NOMO-1 treated with dmso at 0.1 percent for 144 hours (cell line): ENCODE data around the gene C1orf141.
"Not testable (repeated sequence)": the region's sequence is repeated elsewhere in the genome, so short reads cannot be mapped to it uniquely, and the experiment has no call there.

Experiments
- DNase-seq: peaks from one replicate; lab custom pipeline; 2025; ENCODE audit not compliant: unreplicated experiment; lab: John Stamatoyannopoulos, UW

The C1orf141 gene

DNA sequence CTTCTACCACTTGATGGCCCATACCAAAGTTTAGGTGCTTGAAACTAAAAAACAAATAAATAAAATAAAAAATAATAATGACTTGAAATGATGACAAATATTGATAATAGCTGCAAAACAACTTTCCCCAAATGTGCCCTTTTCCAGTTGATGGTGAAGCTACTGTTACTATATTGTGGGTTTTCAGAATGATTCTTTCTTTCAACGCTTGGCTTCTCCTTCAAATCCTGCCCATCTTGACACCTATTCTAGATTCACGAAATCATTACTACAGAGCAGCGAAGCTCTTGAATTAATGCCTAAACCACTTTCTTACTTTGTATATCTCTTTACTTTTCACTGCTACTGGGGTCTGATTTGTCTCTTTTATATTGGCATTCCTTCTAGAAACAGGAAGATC lies 9.2 kb upstream of the C1orf141 start:
- DNase-seq: no peak

DNA sequence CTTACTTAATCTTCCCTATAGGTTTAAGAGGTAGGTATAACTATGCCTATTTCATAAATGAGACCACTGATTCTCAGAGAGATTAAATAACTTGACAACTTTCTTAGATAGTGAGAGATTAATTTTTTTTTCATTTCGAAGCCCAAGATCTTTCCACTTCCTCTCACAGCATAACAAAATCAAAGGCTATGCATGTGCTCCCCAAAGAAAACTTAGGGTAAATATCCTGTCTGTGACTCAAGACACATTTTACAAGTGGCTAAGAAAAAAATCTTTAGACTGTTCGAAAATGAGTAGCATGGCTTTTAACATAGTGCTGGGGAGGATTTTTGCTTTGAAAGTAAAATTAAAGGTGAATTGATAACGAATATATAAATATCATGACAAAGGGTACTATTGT lies 8.2 kb upstream of the C1orf141 start:
- no peak for DNase-seq

DNA sequence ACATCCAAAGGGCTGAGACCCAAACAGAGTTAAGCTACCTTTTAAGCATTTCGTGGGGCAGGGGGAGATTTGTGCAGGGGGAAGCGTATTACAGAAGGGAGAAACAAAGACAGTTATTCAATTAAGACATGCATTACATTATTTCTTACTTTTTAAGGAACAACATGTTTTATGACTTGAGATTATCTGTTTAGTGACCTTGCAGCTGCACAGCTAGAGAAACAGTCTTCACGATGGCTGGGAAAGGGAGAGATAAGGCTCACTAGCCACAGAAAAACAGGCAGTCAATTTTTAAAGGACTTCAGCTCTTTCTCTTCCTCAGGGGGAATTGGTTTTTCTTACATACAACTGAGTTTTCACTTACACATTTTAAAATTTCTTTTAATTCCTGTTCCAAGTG lies 7.1 kb upstream of the C1orf141 start:
- DNase-seq: not testable (repeated sequence)

DNA sequence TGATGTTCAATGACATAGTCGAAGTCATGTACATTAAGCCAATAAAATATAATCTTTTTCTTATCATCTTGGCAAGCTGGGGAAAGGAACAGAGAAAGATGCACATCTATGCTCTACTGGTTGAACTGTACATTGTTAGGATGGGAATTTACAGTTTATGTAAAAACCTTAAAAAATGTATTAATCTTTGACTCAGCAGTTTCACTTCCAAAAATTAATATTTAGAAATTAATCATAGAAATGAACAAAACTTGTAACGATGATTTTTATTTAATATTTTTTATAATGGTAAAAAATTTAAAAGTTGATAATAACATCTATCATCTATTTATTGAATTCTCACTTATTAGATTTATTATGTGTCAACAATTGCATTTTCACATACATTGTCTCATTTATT lies 5.7 kb upstream of the C1orf141 start:
- DNase-seq: no peak

DNA sequence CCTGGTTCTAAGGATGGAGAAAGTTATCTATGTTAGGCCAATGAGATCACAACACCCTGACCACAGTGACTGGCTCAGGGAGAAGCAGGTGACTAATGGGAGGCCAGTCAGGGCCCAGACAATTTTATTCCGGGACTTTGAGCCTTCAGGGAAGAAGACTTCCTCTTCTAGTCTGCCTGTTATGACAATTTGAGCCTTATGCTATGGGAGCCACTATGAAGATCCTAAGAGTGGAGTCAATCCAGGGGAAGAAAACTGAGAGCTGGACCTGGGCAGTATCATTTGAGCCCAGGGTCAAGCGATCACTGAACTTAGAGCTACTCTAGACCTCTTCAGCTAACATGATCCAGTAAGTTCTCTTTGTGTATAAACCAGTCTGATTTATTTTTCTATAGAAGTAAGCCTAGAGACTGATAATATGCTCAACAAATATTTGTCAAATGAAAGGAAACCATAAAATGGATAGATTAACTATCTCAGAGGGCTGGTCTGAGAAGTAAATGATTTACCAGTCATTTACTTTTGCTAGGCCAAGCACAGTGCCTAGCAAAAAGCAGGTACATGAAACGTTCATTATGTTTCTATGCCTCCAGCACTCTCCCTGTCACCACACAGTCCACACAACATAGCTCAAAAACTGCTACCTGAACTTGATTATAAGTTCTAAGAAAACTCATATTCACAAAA lies 4.2 kb upstream of the C1orf141 start:
- DNase-seq: no peak

DNA sequence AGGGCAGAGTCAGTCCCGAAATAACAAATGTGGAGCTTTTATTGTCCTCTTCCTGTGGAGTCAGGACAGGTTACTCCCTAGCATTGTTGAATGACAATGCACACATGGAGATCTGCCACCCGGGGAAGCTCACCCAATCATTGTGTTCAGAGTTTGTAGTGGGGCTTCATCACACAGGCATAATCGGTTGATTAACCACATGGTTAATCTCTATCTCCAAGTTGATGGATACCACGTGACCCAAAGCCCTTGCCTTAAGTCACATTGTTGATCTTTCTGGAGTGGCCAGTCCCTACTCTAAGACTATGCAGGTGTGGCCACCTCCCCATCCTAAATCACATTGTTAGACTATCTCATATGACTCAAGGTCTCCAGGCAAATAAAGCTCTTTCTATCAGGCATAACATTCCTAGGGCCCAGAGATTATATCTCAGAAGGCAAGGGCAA lies 2.6 kb upstream of the C1orf141 start:
- no peak for DNase-seq

DNA sequence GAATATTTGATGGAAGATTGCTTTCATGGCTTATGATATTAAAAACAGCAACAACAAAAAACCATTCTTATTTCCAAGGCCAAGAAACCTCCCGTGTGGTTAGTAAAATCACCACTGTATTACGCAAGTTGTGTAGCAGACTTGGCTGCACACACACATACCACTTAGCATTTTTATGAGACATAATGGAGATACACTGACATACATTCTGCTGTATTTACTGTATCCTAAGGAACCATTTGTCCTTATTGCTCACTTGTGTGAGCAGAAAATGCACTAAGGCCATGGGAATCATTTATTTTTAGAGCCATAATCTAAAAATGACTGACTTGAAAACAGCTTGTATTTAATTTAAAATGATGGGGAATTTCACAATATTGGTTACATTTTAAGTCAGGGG lies 584 bp upstream of the C1orf141 start:
- no peak for DNase-seq

DNA sequence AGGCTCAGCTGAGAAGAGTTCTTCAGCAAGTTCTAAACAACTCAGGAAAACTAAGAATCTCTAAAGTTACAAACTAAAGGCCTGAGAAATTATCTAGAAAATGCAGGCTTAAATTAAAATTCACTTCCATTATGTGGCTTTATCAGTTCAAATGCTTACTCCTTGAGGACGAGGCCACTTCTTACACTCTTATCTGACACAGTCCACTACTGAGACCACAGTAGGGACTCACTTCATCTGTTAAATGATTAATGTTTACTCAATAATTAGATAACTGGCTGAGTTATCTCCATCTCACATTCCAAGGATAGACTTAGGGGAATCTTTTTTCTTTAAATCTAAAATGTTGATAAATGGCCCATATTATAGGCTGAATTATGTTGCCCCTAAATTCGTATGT lies 1.6 kb downstream of the C1orf141 start:
- DNase-seq: no peak

DNA sequence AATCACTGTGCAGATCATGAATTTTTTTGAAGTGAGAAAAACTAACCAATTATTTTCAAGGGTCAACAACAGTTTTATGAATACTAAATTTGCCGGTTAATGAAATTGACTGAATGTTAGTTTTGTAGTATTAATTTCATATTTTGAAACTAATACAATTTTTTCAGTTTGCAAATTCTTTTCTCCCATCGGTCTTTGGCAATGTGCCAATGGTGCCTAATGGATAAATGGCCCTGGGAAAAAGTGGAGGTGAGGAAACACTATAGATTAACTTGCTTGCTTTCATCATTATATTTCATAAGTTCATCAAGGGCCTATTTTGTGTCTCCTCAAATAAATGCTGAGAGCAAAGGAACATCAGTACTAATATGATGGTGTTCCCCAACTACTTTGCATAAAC lies 4.1 kb downstream of the C1orf141 start:
- DNase-seq: no peak

DNA sequence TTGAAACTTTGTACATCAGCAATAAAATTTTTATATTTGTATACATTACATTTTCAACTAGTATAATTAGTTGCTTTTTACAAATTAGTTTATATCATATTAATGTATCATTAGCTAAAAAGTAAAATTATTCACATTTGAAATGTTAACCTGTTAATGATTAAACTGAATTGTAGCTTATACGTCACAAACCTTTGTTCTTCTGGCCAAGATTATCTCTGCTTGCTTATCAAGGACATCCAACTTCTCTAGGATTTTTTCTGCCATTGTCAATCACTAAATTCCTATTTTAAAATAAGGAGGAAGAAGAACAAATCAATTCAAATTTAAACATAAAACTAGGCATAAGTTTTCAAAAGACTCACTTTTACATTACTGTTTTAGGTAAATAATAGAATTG lies 7.8 kb downstream of the C1orf141 start:
- DNase-seq: no peak

DNA sequence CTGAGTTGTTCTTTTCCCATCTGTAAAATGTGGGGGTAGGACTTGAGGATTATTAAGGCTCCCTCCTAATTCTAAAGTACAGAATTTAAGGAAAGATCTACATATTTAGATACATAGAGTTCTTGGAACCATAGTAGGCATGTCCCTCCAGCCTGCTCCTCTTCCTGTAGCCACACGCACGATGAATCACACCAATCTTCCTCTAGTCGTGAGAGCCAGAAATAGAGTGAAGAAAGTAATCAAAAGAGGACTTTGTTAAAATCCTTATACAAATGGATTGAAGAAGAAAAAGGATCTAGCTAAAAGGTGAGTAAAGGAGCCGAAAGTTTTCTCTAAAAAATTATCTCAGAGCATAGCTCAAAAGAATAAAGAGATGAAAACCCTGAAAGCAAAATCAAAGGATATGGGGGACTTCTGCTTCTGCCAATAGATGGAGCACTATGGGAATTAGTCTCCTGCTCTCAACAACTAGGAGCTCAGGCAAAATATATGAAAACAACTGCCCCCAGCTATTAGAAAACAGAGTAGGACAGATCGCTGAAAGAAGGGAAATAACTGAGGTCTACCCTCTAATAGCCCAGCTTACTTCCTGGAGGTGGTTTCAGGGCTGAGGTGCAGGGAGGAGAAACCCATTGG lies 8.5 kb downstream of the C1orf141 start:
- no peak for DNase-seq

DNA sequence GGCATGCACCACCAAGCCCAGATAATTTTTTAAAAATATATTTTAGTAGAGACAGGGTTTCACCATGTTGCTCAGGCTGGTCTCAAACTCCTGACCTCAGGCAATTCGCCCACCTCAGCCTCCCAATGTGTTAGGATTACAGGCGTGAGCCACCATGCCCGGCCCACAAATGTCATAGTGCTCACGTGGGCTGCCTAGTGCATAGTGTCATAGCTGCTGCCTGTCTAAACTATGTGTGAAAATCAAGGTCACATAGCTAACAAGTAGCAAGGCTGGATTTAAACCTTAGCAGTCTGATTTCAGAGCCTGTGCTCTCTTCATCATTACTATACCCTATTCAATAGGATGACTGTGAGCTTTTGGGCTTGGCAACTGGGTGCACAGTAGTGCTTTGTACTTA lies 10.3 kb downstream of the C1orf141 start:
- DNase-seq: no peak

DNA sequence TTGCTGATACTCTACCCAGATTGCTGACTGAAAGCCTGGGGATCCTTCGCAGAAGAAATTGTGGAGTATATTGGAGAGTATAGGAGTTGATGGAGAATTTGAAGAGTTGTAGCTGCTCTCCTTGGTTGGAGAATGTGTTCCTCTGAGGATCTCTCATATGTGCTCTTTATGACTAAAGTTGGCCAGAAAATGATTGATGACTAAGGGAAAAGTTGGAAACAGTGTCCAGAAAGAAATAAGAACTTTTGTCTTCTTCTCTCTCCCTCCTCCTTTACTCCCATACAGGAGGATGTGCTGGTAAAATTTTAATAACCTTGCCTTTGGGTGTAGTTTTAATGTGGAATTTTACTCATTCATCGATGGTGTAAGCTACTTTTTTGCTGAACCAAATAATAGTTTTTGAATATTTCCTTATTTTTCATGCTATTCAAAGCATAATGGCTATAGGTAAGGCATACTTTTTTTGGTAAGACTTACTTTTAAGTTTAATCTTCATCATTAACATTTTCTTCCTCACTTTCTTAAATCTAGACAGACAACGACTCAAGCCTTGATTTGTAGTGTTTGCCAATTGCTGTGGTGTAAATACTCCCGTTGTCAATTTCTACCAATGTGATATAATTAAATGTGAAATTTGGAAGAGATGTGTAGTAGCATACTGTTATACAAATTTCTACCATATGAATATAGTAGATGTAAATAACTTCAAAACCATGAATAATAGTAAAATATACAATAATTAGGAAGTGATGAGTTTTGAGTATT lies 13.7 kb downstream of the C1orf141 start:
- DNase-seq: no peak

DNA sequence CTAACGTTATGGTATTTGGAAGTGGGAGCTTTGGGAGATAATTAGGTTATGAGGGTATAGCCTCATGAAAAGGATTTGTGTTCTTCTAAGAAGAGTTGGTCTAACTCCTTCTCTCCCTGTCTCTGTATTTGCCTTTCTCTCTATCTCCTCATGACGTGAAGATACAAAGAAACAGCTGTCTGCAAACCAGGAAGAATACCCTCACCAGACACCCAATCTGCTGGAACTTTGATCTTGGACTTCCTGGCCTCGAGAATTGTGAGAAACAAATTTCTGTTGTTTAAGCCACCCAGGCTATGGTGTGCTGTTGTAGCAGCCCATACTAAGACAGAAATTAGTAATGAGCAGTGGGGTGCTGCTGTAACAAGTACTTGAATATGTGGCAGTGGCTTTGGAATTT lies 16.1 kb downstream of the C1orf141 start:
- no peak for DNase-seq

DNA sequence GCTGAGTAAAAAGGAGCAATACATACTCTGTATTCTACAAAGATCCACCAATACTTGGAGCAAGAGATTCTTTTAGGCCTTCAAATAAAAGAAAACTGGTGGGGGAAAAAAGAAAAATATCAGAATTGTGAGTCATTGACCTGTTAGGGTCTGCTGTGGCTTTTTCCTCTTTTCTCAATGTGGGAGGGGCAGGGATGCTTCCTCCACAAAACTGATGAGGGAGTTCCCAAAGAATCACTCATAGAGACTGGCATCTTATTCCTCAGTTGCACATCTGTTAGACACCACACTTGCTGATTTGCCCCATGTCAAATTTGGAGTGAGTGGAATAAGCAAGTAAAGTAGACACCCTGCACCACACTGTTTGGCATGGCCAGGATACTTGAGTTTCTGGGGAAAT lies 16.6 kb downstream of the C1orf141 start:
- no peak for DNase-seq

DNA sequence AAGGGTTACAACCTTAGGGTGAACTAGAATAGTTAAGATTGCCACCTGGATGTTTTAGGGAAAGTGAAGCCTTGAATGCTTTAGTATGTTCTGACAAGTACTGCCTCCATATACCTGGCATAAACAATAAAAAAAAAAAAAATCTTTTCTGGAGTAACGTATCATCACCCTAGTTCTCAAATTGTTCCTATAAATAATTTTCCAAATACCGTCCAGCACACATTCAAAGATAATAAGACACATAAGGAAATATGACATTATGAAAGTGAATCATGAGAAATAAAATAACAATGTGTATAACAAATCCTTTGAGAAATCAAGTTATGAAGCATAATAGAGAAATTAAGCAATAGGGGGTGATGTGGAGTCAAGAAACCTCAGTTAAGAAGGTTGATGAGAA lies 20.6 kb downstream of the C1orf141 start:
- no peak for DNase-seq

DNA sequence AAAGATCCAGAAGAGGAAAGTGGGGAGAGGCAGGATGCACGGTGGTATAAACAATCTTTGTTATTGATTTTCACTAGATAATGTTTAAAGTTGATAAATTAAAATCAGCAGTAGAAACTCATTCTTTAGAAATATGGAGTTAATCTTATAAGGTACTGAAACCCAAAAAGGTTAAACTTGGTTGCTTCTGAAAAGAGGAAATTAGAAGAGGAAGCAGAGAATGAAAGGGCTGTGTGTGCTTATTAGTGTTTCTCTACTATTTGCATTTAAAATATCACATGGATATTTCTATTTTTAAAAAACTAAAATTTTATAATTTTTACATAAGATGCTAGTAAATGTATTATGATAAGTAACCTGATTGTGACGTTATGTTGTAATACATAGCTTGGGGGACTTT lies 24.4 kb downstream of the C1orf141 start:
- DNase-seq: peak; percentile 38

DNA sequence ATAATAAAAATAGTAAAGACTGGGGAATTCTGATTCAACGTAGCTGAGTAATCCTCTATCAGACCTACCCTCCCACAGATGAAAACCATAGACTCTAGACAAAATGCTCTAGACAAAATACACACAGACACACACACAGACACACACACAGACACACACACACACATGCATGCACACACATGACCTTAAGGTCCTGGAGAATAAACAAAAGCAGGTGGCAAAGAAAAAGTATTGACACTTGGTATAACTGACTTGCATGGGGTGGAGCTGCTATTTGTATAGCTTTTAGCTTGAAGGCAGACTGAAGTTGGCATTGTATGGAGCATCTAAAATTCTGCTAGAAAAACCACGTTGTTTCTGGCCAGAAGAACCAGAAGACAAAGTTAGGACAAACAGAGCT lies 29.3 kb downstream of the C1orf141 start:
- no peak for DNase-seq

DNA sequence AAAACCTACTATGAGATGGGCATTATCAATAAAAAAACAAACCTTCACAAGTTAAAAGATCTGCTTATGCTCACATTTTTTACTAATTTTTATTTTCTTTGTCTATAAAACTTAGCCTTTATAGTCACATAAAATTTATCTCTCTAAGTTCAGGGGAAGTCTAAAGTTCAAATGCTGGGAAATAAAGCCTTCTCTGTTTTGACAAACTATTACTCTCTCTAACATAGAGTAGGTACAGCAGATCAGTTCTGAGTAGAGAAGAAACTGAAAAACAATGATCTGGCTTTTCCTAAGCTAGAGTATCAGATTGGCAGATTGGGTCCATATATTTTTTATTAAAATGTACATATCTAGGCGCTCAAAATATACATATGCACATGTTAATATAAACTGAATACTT lies 31.2 kb downstream of the C1orf141 start:
- no peak for DNase-seq

DNA sequence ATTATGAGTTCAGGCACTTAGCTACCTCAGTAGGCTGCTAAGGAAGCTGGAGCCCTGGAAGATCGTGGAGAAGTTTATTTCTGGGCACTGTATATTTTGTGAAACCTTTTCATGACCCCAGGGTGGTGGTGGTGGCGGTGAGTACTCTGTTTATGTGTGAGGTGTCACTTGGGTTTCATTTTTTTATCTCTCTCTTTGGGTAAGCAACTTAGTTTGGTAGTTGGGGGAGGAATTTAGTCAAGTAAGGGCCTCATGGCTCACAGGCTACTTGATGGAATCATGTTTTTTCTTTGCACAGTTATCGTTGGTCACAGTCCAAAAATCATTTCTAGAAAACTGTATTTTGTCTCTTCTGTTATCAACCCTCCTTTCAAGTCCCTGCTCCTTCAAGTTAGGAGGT lies 33.9 kb downstream of the C1orf141 start:
- no peak for DNase-seq

DNA sequence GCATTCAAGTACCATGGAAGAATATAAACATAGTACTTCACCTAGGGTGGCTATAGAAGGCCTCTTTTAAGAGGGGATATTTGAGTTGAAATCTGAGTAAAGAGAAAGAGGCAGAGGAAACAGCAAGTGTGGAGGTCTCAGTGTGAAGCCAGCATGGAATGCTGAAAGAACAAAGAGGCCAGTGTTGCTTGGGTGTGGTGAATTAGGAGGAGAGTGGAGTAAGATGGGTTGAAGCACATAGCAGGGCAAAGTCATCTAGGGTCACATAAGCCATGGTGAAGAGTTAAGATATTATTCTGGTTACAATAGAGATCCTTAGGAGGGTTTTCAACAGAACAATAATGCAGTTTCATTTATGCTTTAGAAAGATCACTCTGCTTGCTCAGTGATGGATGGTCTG lies 37.5 kb downstream of the C1orf141 start:
- no peak for DNase-seq

DNA sequence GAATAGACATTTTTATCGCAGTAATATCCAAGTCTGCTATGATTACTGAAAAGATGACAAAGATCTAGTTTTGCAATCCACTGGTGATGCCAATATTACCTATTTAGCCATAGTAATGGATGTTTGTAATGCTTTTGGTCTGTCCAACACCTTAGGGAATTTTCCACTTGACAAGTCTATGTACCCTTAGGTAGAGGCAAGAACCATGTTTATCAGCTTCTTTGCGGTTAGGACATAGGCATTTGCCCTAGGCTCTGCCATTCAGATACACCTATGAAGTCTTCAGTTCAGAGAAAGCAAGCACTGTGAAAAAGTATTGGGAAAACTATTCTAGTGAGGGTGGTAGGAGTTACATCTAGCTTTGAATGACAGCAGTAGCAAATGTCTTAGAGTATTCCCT lies 40.6 kb downstream of the C1orf141 start:
- DNase-seq: no peak
